ENCODE data around the gene LYAR. TPM values are rescaled to one million over a fixed set of nuclear protein-coding genes. Genes with fewer than 3 reads are reported as not detected.
A peak's percentile ranks its signal among the peaks of the same experiment; 100 is the strongest.

LYAR gene
- total and polyA plus RNA-seq, 2 of the 13 experiments (the other 11 are each of a cell fraction or from before 2014, with no cell fraction given) = 7.8 to 94.2 TPM

DNA sequence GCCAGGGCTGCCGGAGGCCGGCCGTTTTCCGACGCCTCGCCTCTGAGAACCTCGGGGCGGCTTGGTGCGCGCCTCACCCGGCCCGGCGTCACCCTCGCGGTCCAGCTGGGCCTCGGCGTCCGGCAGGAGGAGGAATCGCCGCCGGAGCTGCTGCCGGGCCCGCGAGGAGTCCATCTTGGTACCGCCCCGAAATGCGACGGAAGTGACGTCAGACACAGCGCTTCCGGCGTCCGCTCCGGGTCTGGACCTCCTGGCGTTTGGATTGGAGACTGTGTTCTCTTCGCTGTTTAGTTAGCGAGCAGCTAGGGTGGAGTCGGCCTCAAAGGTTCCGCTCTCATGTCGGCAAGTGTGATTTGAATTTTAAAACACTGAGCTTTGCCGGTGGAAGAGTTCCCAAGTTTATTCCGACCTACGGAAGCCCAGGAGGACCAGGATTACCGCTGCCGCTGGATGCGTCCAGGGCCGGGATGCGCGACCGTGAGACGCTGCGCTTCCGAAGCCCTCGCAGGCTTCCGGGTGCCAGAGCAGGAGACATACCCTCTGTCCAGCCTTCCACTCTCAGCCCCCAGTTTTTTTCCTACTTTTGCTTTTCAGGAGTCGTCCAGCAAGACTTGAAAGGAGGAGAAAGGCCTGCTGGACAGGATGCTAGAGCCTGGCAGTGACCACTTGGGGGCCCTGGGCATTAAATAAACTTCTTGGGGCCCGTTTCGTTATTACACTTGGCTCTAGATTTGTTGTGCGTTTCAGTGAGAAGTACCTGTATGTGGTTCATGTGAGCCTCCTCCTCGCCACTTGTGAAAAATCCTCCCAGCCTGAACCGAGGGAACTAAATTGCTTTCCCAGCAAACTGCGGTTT is 41.7 kb downstream of the LYAR start, which contains the start of gene TMEM128 (continued):
- TF ChIP-seq BCLAF1 (IDR thresholded peaks at IDR 0.05) (no peak), EHMT2 (IDR thresholded peaks at IDR 0.05; ENCODE audit: borderline replicate concordance, low read depth, low read length) (peak; percentile 74; the same call in 1 of the 2 replicates), ZNF550 (CRISPR knock-in tag; IDR thresholded peaks at IDR 0.05; ENCODE audit: borderline replicate concordance) (no peak), ZNF263 (CRISPR knock-in tag; IDR thresholded peaks at IDR 0.05) (no peak; the same call in 1 of the 2 replicates), U2AF2 (IDR thresholded peaks at IDR 0.05; ENCODE audit: low read depth, low read length) (no peak), ZNF143 (CRISPR knock-in tag; IDR thresholded peaks at IDR 0.05) (peak; percentile 66; the same call in 1 of the 2 replicates), ZNF501 (CRISPR knock-in tag; IDR thresholded peaks at IDR 0.05) (peak; percentile 87), HNRNPL (IDR thresholded peaks at IDR 0.05; ENCODE audit: low read depth, low read length) (peak; percentile 55; the same call in 1 of the 2 replicates), CEBPG (CRISPR knock-in tag; IDR thresholded peaks at IDR 0.05) (peak; percentile 56; the same call in 1 of the 2 replicates), NR2F2 (IDR thresholded peaks at IDR 0.05; ENCODE audit: borderline replicate concordance, low read depth) (0 out of 2 replicates have a peak, but pooled peaks have one; percentile 9), U2AF1 (optimal IDR thresholded peaks at IDR 0.05; ENCODE audit: low read depth, low read length) (no peak), ZNF333 (CRISPR knock-in tag; IDR thresholded peaks at IDR 0.05; ENCODE audit: borderline replicate concordance) (peak; percentile 69; the same call in 1 of the 2 replicates), MIER3 (CRISPR knock-in tag; IDR thresholded peaks at IDR 0.05; ENCODE audit: borderline replicate concordance) (peak; percentile 58; the same call in 1 of the 2 replicates), ZMYM2 (CRISPR knock-in tag; IDR thresholded peaks at IDR 0.05) (no peak), HOXD1 (CRISPR knock-in tag; IDR thresholded peaks at IDR 0.05) (peak; percentile 18; the same call in 1 of the 2 replicates), AFF4 (CRISPR knock-in tag; IDR thresholded peaks at IDR 0.05) (no peak), ATF3 (CRISPR knock-in tag; IDR thresholded peaks at IDR 0.05) (peak; percentile 86), NCOA1 (CRISPR knock-in tag; IDR thresholded peaks at IDR 0.05) (0 out of 2 replicates have a peak, but pooled peaks have one; percentile 59)

All from HepG2 (cell line).